DND-41 (cell line): ENCODE data around the gene HIVEP2.

Experiments used
- ATAC-seq: fragments of 200-7000 bp; cut with Tn5 transposase; 3 replicates; pipeline ENCODE4 v1.9.1; 2021; ENCODE audit warnings: low read depth; ENCODE audit not compliant: insufficient read depth
- DNase-seq: peaks from one replicate; pipeline ENCODE4 v3.0.0-alpha.2; 2020
- H2AFZ ChIP-seq: 2 replicates; pipeline ENCODE4 v1.6.0; 2012; ENCODE audit warnings: low read depth, low read length
- H3K27ac ChIP-seq: 2 replicates; pipeline ENCODE4 v1.5.1; 2012; ENCODE audit warnings: low read length, inconsistent platforms
- H3K27me3 ChIP-seq: fragments of 200-600 bp; sonication (generic); 2 replicates; pipeline ENCODE4 v1.6.0; 2012; ENCODE audit warnings: low read length, mild to moderate bottlenecking, inconsistent platforms; ENCODE audit not compliant: insufficient read depth, poor library complexity
- H3K36me3 ChIP-seq: 2 replicates; pipeline ENCODE4 v1.5.1; 2012; ENCODE audit warnings: low read length, inconsistent platforms; ENCODE audit not compliant: insufficient read depth
- H3K4me1 ChIP-seq: 2 replicates; pipeline ENCODE4 v1.5.1; 2012; ENCODE audit warnings: mild to moderate bottlenecking, low read length; ENCODE audit not compliant: insufficient read depth
- H3K4me2 ChIP-seq: 2 replicates; pipeline ENCODE4 v1.6.0; 2012; ENCODE audit warnings: mild to moderate bottlenecking, moderate library complexity, low read length, inconsistent platforms; ENCODE audit not compliant: insufficient read depth
- H3K4me3 ChIP-seq, 2 experiments: fragments of 200-600 bp in 1 of 2; shearing (Covaris generic) in 1 of 2; 2 replicates each; pipeline ENCODE4 v1.5.1; 2012 to 2016; ENCODE audit warnings: inconsistent platforms in 2 of 2, low read length in 2 of 2, mild to moderate bottlenecking in 2 of 2, low read depth in 1 of 2, moderate library complexity in 1 of 2
- H3K79me2 ChIP-seq: 2 replicates; pipeline ENCODE4 v1.6.0; 2012; ENCODE audit warnings: low read length, inconsistent platforms; ENCODE audit not compliant: insufficient read depth
- H3K9ac ChIP-seq: 2 replicates; pipeline ENCODE4 v1.6.0; 2012; ENCODE audit warnings: low read depth, mild to moderate bottlenecking, inconsistent platforms, low read length, moderate library complexity
- H3K9me3 ChIP-seq: 2 replicates; pipeline ENCODE4 v1.5.1; 2012; ENCODE audit warnings: low read length, moderate library complexity, mild to moderate bottlenecking, inconsistent platforms; ENCODE audit not compliant: insufficient read depth, severe bottlenecking
- H4K20me1 ChIP-seq: 2 replicates; pipeline ENCODE4 v1.6.0; 2012; ENCODE audit warnings: low read length; ENCODE audit not compliant: insufficient read depth
- CTCF ChIP-seq: IDR thresholded peaks from 2 replicates; pipeline ENCODE4 v1.5.1; 2012; ENCODE audit warnings: borderline replicate concordance, low read length, moderate library complexity, mild to moderate bottlenecking; ENCODE audit not compliant: poor library complexity, severe bottlenecking; ENCODE audit errors: extremely low read depth
- EZH2 ChIP-seq: IDR thresholded peaks from 3 replicates; pipeline ENCODE4 v1.6.1; 2012; ENCODE audit warnings: borderline replicate concordance, low read depth, mild to moderate bottlenecking, moderate library complexity, low read length, inconsistent platforms; ENCODE audit not compliant: severe bottlenecking

The HIVEP2 gene

GRCh38 chr6:142761756-142762155 is 183.2 kb downstream of the HIVEP2 start:
- no peak for ATAC-seq
- no peak overlapping the region for H3K9ac ChIP-seq
- H2AFZ ChIP-seq = no peak overlapping the region

DNA sequence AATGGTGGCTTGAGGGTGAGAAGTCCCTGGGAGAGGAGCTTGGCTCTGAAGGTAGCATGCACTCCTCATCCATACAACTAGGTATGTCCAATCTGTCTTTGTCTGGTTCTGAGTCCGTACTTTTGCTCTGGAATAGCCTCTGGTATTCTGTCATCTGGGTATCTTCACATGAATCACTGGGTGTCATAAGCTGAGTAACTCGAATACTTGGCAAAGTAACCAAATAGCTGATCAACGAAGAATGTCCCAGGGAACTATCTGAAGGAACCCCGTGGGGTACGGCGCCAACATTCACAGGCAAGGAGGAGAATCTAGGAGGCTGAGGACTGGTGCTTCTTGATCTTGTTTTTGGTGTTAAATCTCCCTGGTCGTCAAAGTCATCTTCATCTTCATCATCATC is 184.8 kb downstream of the HIVEP2 start:
- ATAC-seq (no peak), DNase-seq (no peak)
- Histone ChIP-seq H3K4me2 (no peak overlapping the region), H3K4me1 (no peaks in the 10 kb centered on the region), H3K79me2 (no peaks in the 10 kb centered on the region), H3K9me3 (no peaks in the 10 kb centered on the region), H3K36me3 (peaks cover 29% of the 10 kb centered on the region), H3K4me3 (no peak overlapping the region), H4K20me1 (no peaks in the 10 kb centered on the region), H3K27me3 (no peaks in the 10 kb centered on the region), H3K27ac (no peak overlapping the region), H3K9ac (no peak overlapping the region), H2AFZ (no peak overlapping the region)
- TF ChIP-seq EZH2 = no peak
- TF ChIP-seq CTCF = no peak

More at GRCh38 chr6:142761756-142762155, 183.2 kb downstream of the HIVEP2 start:
- H4K20me1 ChIP-seq = no peaks in the 10 kb centered on the region
- no peak overlapping the region for H3K27ac ChIP-seq
- H3K27me3 ChIP-seq = no peaks in the 10 kb centered on the region
- no peak for TF ChIP-seq EZH2
- TF ChIP-seq CTCF = no peak
- 0 out of 2 replicates have a peak, but pooled peaks cover under 1% of the 10 kb centered on the region for H3K4me1 ChIP-seq
- H3K36me3 ChIP-seq = peaks cover 29% of the 10 kb centered on the region
- H3K4me3 ChIP-seq = no peak overlapping the region
- H3K9me3 ChIP-seq = no peaks in the 10 kb centered on the region
- H3K4me2 ChIP-seq = no peak overlapping the region
- H3K79me2 ChIP-seq = no peaks in the 10 kb centered on the region
- DNase-seq = no peak

DNA sequence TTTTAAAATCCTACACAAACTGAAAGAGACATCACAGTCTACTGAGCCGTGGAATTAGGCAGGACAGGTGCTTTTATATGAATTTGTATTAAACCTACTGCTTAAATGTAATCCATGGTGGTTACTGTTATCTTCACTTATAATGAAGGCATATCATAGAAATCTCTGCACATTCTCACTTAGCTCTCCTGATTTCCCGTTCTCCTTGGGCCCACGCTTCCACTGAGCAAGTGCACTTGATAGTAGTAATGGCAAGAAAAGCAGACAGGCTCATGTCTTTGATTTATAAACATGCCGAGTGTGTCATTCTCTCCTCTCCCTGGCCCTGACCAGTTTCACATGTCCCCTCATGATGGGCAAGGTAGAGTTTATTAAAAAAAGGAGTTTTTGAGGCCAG is 186.3 kb downstream of the HIVEP2 start:
- H3K4me2 ChIP-seq = no peak overlapping the region
- no peak overlapping the region for H3K4me3 ChIP-seq
- ATAC-seq = no peak
- H3K9ac ChIP-seq = no peak overlapping the region
- no peak overlapping the region for H3K27ac ChIP-seq
- no peaks in the 10 kb centered on the region for H4K20me1 ChIP-seq
- no peak overlapping the region for H2AFZ ChIP-seq
- H3K9me3 ChIP-seq = no peaks in the 10 kb centered on the region
- no peaks in the 10 kb centered on the region for H3K79me2 ChIP-seq
- H3K4me1 ChIP-seq = no peaks in the 10 kb centered on the region
- peaks cover 30% of the 10 kb centered on the region for H3K36me3 ChIP-seq
- TF ChIP-seq CTCF (no peak), EZH2 (no peak)
- DNase-seq = no peak
- no peaks in the 10 kb centered on the region for H3K27me3 ChIP-seq
